Endothelial cell of umbilical vein (primary cell): ENCODE data around the gene MUCL3. TPM values are rescaled to one million over a fixed set of nuclear protein-coding genes. Genes with fewer than 3 reads are reported as not detected.

Source experiments
- BruUV-seq: library from RNA; stranded (reverse); fragments of 400-500 nt; replicated peaks from 2 replicates; lab custom pipeline; 2021; lab: Mats Ljungman, UMichigan
- CTCF ChIA-PET: fragments of 300-600, 350-600 bp; sonication (Branson Sonifier 250); formaldehyde crosslinking; loops from one replicate; lab custom pipeline; 2021; ENCODE audit warnings: antibody characterized with exemption, inconsistent platforms; lab: Charles Lee
- POLR2A ChIA-PET: fragments of 300-600, 350-600 bp; sonication (Branson Sonifier 250); formaldehyde crosslinking; loops from one replicate; lab custom pipeline; 2021; ENCODE audit warnings: antibody characterized with exemption, inconsistent platforms; lab: Charles Lee
- DNase-seq: peaks from one replicate; pipeline ENCODE4 v3.0.0-alpha.2; 2011; ENCODE audit warnings: low read depth, low spot score
- FAIRE-seq: peaks from 2 replicates; lab custom pipeline; 2011; peaks lifted over from hg19 to GRCh38; lab: Jason Lieb, UNC
- H2AFZ ChIP-seq: 2 replicates; pipeline ENCODE4 v1.6.0; 2012; ENCODE audit warnings: low read depth, low read length, control low read depth, inconsistent platforms
- H3K27ac ChIP-seq: 2 replicates; pipeline ENCODE4 v1.5.1; 2011; ENCODE audit warnings: low read depth, mild to moderate bottlenecking, control low read depth, low read length, moderate library complexity; ENCODE audit not compliant: insufficient read depth
- H3K27me3 ChIP-seq, 2 experiments: 2 replicates each; pipeline versions ENCODE4 v1.6.0 to v1.6.1; 2011; ENCODE audit warnings: low read length in 2 of 2, mixed read lengths in 1 of 2; ENCODE audit not compliant: control insufficient read depth in 2 of 2, insufficient read depth in 2 of 2
- H3K36me3 ChIP-seq, 2 experiments: 2 replicates in 1 of 2; 3 replicates in 1 of 2; pipeline ENCODE4 v1.5.1; 2011; ENCODE audit warnings: low read length in 2 of 2, mild to moderate bottlenecking in 1 of 2, moderate library complexity in 1 of 2; ENCODE audit not compliant: control insufficient read depth in 2 of 2, insufficient read depth in 2 of 2; ENCODE audit errors: extremely low read depth in 1 of 2
- H3K4me1 ChIP-seq: 3 replicates; pipeline ENCODE4 v1.5.1; 2011; ENCODE audit warnings: mild to moderate bottlenecking, low read length; ENCODE audit not compliant: control insufficient read depth, insufficient read depth; ENCODE audit errors: extremely low read depth
- H3K4me2 ChIP-seq: 2 replicates; pipeline ENCODE4 v1.6.1; 2011; ENCODE audit warnings: low read length, control low read depth, mixed read lengths; ENCODE audit not compliant: insufficient read depth
- H3K4me3 ChIP-seq, 3 experiments: fragments of 200-600 bp in 1 of 3; sonication (generic), shearing (Covaris generic) in 1 of 3; replicated peaks in 1 of 3; 2 replicates each; pipeline ENCODE4 v1.5.1; 2011 to 2016; ENCODE audit warnings: control low read depth in 3 of 3, low read length in 3 of 3, mild to moderate bottlenecking in 2 of 3, inconsistent platforms in 1 of 3, low read depth in 1 of 3, moderate library complexity in 1 of 3; ENCODE audit not compliant: insufficient read depth in 1 of 3
- H3K79me2 ChIP-seq: 2 replicates; pipeline ENCODE4 v1.6.0; 2012; ENCODE audit warnings: low read length, inconsistent platforms; ENCODE audit not compliant: control insufficient read depth, insufficient read depth
- H3K9ac ChIP-seq: replicated peaks from 2 replicates; pipeline ENCODE3; 2011; ENCODE audit warnings: low read length, control low read depth; ENCODE audit not compliant: insufficient read depth; ENCODE audit errors: extremely low read depth
- H3K9me1 ChIP-seq: replicated peaks from 3 replicates; pipeline ENCODE4 v1.6.0; 2011; ENCODE audit warnings: mild to moderate bottlenecking, low read length; ENCODE audit not compliant: control insufficient read depth, insufficient read depth; ENCODE audit errors: extremely low read depth
- H3K9me3 ChIP-seq: replicated peaks from 2 replicates; pipeline ENCODE4 v1.5.1; 2012; ENCODE audit warnings: low read length, inconsistent platforms; ENCODE audit not compliant: control insufficient read depth, insufficient read depth
- H4K20me1 ChIP-seq: replicated peaks from 2 replicates; pipeline ENCODE3; 2011; ENCODE audit warnings: mild to moderate bottlenecking, low read length; ENCODE audit not compliant: control insufficient read depth, insufficient read depth; ENCODE audit errors: extremely low read depth
- EZH2 ChIP-seq: IDR thresholded peaks from 2 replicates; pipeline ENCODE4 v1.6.1; 2012; ENCODE audit warnings: borderline replicate concordance, low read depth, mild to moderate bottlenecking, moderate library complexity, low read length, inconsistent platforms; ENCODE audit not compliant: severe bottlenecking
- FOS ChIP-seq: IDR thresholded peaks from 2 replicates; pipeline ENCODE4 v1.6.1; 2011; ENCODE audit warnings: mild to moderate bottlenecking, low read length, moderate library complexity, borderline replicate concordance; ENCODE audit not compliant: insufficient read depth
- GATA2 ChIP-seq: IDR thresholded peaks from 2 replicates; pipeline ENCODE4 v1.7.0; 2011; ENCODE audit warnings: low read depth, mild to moderate bottlenecking, moderate library complexity, mixed read lengths, low read length; ENCODE audit not compliant: insufficient read length, insufficient read depth
- JUN ChIP-seq: IDR thresholded peaks from 2 replicates; pipeline ENCODE4 v1.6.1; 2011; ENCODE audit warnings: borderline replicate concordance, low read depth; ENCODE audit not compliant: insufficient read length, insufficient read depth
- MYC ChIP-seq: IDR thresholded peaks from one replicate; pipeline ENCODE4 v1.6.1; 2011; ENCODE audit warnings: mild to moderate bottlenecking, low read depth, low read length
- POLR2A ChIP-seq: IDR thresholded peaks from 2 replicates; pipeline ENCODE4 v1.6.1; 2012; ENCODE audit warnings: low read depth, mild to moderate bottlenecking, control low read depth, low read length
- POLR2AphosphoS5 ChIP-seq: IDR thresholded peaks from 2 replicates; pipeline ENCODE4 v1.6.1; 2012; ENCODE audit warnings: low read depth, mild to moderate bottlenecking, control low read depth, low read length, moderate library complexity; ENCODE audit not compliant: insufficient read depth
- dilution Hi-C: fragments of 300-500 bp; cut with MboI; formaldehyde crosslinking; loops from one replicate; pipeline ENCODE4 v1.15.0; 2019; ENCODE audit warnings: low sequenced_read_pairs; ENCODE audit not compliant: extremely low pct_ligation_motif_present
- intact Hi-C: fragments of 100-400 bp; cut with micrococcal nuclease; formaldehyde crosslinking; loops from one replicate; pipeline ENCODE4 v1.10.0; 2022
- polyA plus RNA-seq, 4 experiments: library from polyadenylated mRNA; depleted of rRNA in 3 of 4; stranded (reverse) in 3 of 4; unstranded in 1 of 4; fragments of >200 nt; gene quantifications; 2 replicates each; pipeline versions ENCODE4 v1.2.1 to v1.2.3, GENCODE V29; 2011 to 2012; ENCODE audit warnings: missing spikeins in 1 of 4
- total RNA-seq: library from RNA; stranded (reverse); gene quantifications from 2 replicates; pipeline ENCODE4 v1.2.3, GENCODE V29; 2021
- TF ChIP-seq, protein P1 (sequence below), 2 donors: IDR thresholded peaks; 1 replicate in 1 of 2; 2 replicates in 1 of 2; pipeline ENCODE4 v1.5.1; 2011; ENCODE audit warnings: low read length in 2 of 2, mild to moderate bottlenecking in 2 of 2, moderate library complexity in 2 of 2, control low read depth in 1 of 2, inconsistent platforms in 1 of 2, low read depth in 1 of 2; ENCODE audit not compliant: insufficient read depth in 1 of 2; ENCODE audit errors: extremely low read depth in 1 of 2
- TF ChIP-seq, protein P2 (sequence below): IDR thresholded peaks from 2 replicates; pipeline ENCODE4 v1.6.1; 2011; ENCODE audit not compliant: insufficient read depth, insufficient read length

The MUCL3 gene
- total and polyA plus RNA-seq, 2 donors (not counting 3 experiments of a cell fraction or from before 2014, with no cell fraction given) = not detected

DNA sequence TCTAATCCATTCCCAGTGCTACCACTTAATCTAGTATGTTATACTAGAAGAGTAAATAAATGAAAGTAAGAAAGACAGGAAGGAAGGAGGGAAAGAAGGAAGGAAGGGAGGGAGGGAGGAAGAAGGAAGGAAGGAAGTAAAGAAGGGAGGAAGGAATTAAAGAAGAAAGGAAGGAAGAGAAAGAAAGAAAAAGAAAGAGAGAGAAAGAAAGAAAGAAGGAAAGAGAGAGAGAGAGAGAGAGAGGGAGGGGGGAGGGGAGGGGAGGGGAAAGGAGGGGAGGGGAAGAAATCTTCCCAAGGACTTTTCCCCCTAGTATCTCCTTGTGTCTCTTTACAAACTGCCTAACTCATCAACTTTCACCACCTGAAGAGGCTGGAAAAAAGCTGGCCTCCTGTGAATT lies 21.9 kb downstream of the MUCL3 start:
- Histone ChIP-seq H3K9me3 (no peaks in the 10 kb centered on the region), H4K20me1 (no peaks in the 10 kb centered on the region), H3K9me1 (no peaks in the 10 kb centered on the region), H3K27me3 (peaks cover 13 to 16% of the 10 kb centered on the region in 2 experiments), H2AFZ (no peak overlapping the region), H3K4me1 (no peaks in the 10 kb centered on the region), H3K9ac (no peak overlapping the region), H3K27ac (no peak overlapping the region), H3K4me2 (no peak overlapping the region), H3K4me3 (no peak overlapping the region), H3K36me3 (no peaks in the 10 kb centered on the region), H3K79me2 (no peaks in the 10 kb centered on the region)
- DNase-seq = no peak
- intact Hi-C loops = no loop called here
- POLR2A ChIA-PET = no interaction called here
- CTCF ChIA-PET = no interaction called here
- no peak for FAIRE-seq
- TF ChIP-seq POLR2AphosphoS5 (no peak), JUN (no peak), FOS (no peak), EZH2 (no peak), MYC (no peak), GATA2 (no peak), POLR2A (no peak)
- TF ChIP-seq, protein P1, sequence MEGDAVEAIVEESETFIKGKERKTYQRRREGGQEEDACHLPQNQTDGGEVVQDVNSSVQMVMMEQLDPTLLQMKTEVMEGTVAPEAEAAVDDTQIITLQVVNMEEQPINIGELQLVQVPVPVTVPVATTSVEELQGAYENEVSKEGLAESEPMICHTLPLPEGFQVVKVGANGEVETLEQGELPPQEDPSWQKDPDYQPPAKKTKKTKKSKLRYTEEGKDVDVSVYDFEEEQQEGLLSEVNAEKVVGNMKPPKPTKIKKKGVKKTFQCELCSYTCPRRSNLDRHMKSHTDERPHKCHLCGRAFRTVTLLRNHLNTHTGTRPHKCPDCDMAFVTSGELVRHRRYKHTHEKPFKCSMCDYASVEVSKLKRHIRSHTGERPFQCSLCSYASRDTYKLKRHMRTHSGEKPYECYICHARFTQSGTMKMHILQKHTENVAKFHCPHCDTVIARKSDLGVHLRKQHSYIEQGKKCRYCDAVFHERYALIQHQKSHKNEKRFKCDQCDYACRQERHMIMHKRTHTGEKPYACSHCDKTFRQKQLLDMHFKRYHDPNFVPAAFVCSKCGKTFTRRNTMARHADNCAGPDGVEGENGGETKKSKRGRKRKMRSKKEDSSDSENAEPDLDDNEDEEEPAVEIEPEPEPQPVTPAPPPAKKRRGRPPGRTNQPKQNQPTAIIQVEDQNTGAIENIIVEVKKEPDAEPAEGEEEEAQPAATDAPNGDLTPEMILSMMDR (IDR thresholded peaks at IDR 0.05; ENCODE audit: extremely low read depth in 1 of 2, insufficient read depth in 1 of 2, low read depth in 1 of 2, low read length in 2 of 2) = no peak
- TF ChIP-seq, protein P2, sequence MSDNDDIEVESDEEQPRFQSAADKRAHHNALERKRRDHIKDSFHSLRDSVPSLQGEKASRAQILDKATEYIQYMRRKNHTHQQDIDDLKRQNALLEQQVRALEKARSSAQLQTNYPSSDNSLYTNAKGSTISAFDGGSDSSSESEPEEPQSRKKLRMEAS = no peak
- no TSS peak for BruUV-seq
- dilution Hi-C loops = no loop called here
